ENCODE measurements around the gene SF1.

DNA sequence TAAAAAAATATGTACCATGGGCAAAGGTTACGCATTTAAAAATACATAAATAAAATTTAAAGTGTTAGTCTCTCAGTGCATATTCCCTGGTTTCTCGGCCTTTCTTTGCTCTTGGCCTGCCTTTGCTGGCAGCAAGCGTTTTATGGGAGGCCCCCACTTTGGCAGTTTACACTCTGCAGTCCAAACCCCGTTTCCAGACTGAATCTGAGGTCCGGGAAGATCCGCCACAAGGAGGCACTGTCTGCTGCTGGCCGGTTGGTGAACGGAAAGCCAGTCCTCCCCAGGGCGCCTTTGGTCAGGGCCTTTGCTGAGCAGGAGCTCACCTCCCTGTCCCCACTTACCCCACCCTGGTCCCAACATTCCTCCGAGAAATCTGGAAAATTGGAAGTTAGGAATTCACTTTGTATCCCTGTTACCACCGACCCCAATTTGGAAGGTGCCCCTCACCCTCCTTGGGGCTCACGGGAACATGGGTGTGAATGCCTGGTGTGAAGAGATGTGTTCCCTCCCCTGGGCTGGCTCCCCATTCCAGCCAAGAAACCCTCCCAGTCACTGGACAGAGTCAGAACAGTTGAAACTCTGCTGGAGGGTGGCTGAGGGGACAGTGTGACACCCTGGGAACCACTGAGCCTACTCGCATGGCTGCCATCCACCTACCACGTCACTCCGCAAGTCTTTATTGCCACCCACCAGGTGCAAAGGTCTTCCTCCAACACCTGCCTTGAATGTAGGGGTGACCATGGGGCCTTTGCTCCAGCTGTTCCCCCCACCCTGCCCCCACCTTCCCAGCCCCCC is 9.4 kb upstream of the SF1 start:
- TF ChIP-seq, protein P1, sequence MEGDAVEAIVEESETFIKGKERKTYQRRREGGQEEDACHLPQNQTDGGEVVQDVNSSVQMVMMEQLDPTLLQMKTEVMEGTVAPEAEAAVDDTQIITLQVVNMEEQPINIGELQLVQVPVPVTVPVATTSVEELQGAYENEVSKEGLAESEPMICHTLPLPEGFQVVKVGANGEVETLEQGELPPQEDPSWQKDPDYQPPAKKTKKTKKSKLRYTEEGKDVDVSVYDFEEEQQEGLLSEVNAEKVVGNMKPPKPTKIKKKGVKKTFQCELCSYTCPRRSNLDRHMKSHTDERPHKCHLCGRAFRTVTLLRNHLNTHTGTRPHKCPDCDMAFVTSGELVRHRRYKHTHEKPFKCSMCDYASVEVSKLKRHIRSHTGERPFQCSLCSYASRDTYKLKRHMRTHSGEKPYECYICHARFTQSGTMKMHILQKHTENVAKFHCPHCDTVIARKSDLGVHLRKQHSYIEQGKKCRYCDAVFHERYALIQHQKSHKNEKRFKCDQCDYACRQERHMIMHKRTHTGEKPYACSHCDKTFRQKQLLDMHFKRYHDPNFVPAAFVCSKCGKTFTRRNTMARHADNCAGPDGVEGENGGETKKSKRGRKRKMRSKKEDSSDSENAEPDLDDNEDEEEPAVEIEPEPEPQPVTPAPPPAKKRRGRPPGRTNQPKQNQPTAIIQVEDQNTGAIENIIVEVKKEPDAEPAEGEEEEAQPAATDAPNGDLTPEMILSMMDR (IDR thresholded peaks at IDR 0.05; ENCODE audit: borderline replicate concordance, extremely low read depth, low read length, poor library complexity, severe bottlenecking) = peak; percentile 67
- TF ChIP-seq EZH2 (IDR thresholded peaks at IDR 0.05; ENCODE audit: borderline replicate concordance, low read depth, low read length, severe bottlenecking) = no peak
